ENCODE measurements around the gene SLC25A48.

The SLC25A48 gene

GRCh38 chr5:135846311-135846710 lies 11.8 kb downstream of the SLC25A48 start (continued):
- TF ChIP-seq ZNF513 (tag by site-specific recombination; IDR thresholded peaks at IDR 0.05): no peak

GRCh38 chr5:135847976-135848375 lies 13.5 kb downstream of the SLC25A48 start:
- Histone ChIP-seq H3K4me3 (ENCODE audit: low read depth, low read length) (no peak overlapping the region), H3K9me3 (ENCODE audit: control insufficient read depth, insufficient read depth, low read depth, low read length) (no peaks in the 10 kb centered on the region), H3K4me1 (ENCODE audit: control insufficient read depth, insufficient read depth, low read length) (no peaks in the 10 kb centered on the region), H3K27ac (ENCODE audit: extremely low read depth, low read depth, low read length) (no peak overlapping the region), H3K36me3 (ENCODE audit: control insufficient read depth in 2 of 2, insufficient read depth in 1 of 2, low read length in 2 of 2) (no peaks in the 10 kb centered on the region)
- ChIA-PET CTCF (interaction anchor here (1.1 to 1.5 kb wide), 2 partner anchors 13 to 281 kb away, joined by 3 to 4 read pairs; no protein-coding TSS in a partner anchor), POLR2A (no interaction called here)
- no peak for TF ChIP-seq YY1 (tag by site-specific recombination; IDR thresholded peaks at IDR 0.05)
- no peak for TF ChIP-seq PATZ1 (tag by site-specific recombination; IDR thresholded peaks at IDR 0.05)
- TF ChIP-seq ZNF362 (tag by site-specific recombination; IDR thresholded peaks at IDR 0.05): no peak
- no peak for TF ChIP-seq ZNF677 (tag by site-specific recombination; IDR thresholded peaks at IDR 0.05)
- TF ChIP-seq ZNF211 (tag by site-specific recombination; IDR thresholded peaks at IDR 0.05; ENCODE audit: low read depth): no peak
- no peak for TF ChIP-seq ZNF175 (tag by site-specific recombination; IDR thresholded peaks at IDR 0.05)
- TF ChIP-seq KLF1 (tag by site-specific recombination; IDR thresholded peaks at IDR 0.05): no peak
- no peak for TF ChIP-seq ZNF488 (tag by site-specific recombination; IDR thresholded peaks at IDR 0.05)
- TF ChIP-seq ZNF324 (tag by site-specific recombination; IDR thresholded peaks at IDR 0.05): no peak
- no peak for TF ChIP-seq GLIS2 (tag by site-specific recombination; IDR thresholded peaks at IDR 0.05)
- no peak for TF ChIP-seq ZNF155 (tag by site-specific recombination; IDR thresholded peaks at IDR 0.05)
- TF ChIP-seq ZNF792 (tag by site-specific recombination; IDR thresholded peaks at IDR 0.05): no peak
- TF ChIP-seq ZNF76 (tag by site-specific recombination; IDR thresholded peaks at IDR 0.05; ENCODE audit: borderline replicate concordance, low read depth): no peak

GRCh38 chr5:135850231-135850630 lies 15.8 kb downstream of the SLC25A48 start:
- Histone ChIP-seq H3K4me3 (ENCODE audit: low read depth, low read length) (no peak overlapping the region), H3K27ac (ENCODE audit: extremely low read depth, low read depth, low read length) (no peak overlapping the region), H3K4me1 (ENCODE audit: control insufficient read depth, insufficient read depth, low read length) (no peaks in the 10 kb centered on the region), H3K9me3 (ENCODE audit: control insufficient read depth, insufficient read depth, low read depth, low read length) (no peaks in the 10 kb centered on the region), H3K36me3 (ENCODE audit: control insufficient read depth in 2 of 2, insufficient read depth in 1 of 2, low read length in 2 of 2) (no peaks in the 10 kb centered on the region)
- CTCF ChIA-PET: interaction anchor here (1.2 kb wide), 1 partner anchor 380 kb away, joined by 3 read pairs; no protein-coding TSS in a partner anchor
- no peak for TF ChIP-seq ZNF324 (tag by site-specific recombination; IDR thresholded peaks at IDR 0.05)
- no peak for TF ChIP-seq ZNF449 (tag by site-specific recombination; IDR thresholded peaks at IDR 0.05)
- TF ChIP-seq ZNF768 (tag by site-specific recombination; IDR thresholded peaks at IDR 0.05): no peak
- POLR2A ChIA-PET: no interaction called here

Measured in HEK293 (cell line).